GM12872 (cell line): ENCODE measurements around the gene CAMK2B.

Experiments
- TF ChIP-seq, protein P1 (sequence below): IDR thresholded peaks from 3 replicates; pipeline ENCODE4 v1.5.1; 2011; ENCODE audit warnings: low read depth, mild to moderate bottlenecking, low read length, moderate library complexity; ENCODE audit not compliant: insufficient read depth

CAMK2B gene

DNA sequence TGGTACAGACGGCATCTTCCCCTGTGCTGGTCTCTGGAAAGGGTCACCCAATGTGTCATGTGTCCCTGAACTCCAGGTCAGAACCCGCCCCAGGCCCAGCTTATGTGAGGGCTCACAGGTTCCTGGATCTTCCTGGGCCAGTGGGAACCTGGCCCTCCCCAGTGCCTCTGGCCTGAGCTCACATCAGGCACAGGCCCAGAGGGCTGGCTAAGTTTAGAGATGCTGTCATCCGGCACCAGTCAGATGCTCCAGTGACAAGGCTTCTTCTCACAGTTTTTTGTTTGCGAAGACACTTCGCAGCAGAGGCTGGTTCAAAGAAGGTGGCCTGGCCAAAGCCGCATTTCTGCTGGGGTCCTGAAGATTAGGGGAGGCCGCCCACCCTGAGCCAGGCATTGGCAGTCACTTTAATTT is 11.8 kb downstream of the CAMK2B start:
- TF ChIP-seq, protein P1, sequence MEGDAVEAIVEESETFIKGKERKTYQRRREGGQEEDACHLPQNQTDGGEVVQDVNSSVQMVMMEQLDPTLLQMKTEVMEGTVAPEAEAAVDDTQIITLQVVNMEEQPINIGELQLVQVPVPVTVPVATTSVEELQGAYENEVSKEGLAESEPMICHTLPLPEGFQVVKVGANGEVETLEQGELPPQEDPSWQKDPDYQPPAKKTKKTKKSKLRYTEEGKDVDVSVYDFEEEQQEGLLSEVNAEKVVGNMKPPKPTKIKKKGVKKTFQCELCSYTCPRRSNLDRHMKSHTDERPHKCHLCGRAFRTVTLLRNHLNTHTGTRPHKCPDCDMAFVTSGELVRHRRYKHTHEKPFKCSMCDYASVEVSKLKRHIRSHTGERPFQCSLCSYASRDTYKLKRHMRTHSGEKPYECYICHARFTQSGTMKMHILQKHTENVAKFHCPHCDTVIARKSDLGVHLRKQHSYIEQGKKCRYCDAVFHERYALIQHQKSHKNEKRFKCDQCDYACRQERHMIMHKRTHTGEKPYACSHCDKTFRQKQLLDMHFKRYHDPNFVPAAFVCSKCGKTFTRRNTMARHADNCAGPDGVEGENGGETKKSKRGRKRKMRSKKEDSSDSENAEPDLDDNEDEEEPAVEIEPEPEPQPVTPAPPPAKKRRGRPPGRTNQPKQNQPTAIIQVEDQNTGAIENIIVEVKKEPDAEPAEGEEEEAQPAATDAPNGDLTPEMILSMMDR = no peak

DNA sequence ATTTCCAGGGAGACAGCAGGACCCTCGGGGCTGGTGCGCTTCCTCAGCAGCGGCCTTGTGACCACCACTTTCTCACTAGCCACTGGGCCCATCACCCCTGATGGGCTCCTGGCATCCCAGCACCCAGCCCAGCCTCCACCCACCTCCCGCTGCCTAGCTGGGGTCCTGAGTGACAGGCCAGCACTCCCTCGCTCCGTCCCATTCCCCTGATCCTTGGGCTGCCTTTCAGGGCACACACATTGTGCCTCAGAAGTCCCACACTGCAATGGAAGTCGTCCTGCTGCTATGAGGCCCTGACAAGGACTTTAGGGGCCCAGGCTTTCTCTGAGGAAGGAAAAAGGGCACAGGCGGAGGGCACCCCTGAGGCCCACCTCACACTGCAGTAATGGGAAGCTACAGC is 12.4 kb downstream of the CAMK2B start:
- TF ChIP-seq, protein P1 = no peak

DNA sequence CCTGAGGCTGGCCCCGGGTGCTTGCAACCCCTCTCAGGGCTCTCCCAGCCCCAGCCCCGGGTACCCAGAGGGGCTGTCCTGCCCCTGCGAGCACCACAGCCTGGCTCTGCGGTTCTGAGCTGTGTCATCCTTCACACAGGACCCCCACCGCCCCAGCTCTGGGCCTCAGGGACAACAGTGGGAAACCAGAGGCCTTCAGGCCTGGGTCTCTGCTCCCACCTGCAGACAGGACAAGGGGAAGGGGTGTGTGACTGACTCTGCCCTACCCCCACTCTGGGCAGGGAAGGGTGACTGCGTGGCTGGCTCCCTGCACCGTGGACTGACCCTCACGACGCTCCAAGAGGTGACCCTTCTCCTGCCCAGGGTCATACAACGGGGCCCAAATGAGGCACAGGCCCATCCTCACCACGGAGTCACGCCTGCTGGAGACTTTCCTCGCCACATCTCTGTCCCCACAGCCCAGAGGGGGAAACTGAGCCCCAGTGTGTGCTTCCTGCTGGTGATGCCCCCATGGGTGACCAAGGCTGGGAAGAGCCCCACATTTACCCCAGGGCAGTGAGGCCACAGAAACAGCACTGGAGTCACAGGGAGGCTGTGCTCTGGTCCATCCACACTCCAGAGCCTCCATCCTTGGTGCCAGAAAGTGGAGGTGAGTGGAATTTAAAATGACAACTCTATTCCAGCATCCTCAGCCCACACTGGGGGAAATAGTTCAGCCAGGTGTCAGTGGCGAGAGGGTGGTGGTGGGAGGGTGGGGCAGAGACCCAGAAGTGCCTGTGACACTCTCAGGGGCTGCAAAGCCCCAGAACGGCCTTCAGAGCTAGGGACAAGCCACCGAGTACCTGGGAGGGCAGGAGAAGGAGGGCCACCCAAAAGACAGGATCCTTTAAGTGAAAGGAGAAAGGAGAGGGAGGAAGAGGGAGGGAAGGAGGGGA is 13.6 kb downstream of the CAMK2B start:
- TF ChIP-seq, protein P1 = no peak

DNA sequence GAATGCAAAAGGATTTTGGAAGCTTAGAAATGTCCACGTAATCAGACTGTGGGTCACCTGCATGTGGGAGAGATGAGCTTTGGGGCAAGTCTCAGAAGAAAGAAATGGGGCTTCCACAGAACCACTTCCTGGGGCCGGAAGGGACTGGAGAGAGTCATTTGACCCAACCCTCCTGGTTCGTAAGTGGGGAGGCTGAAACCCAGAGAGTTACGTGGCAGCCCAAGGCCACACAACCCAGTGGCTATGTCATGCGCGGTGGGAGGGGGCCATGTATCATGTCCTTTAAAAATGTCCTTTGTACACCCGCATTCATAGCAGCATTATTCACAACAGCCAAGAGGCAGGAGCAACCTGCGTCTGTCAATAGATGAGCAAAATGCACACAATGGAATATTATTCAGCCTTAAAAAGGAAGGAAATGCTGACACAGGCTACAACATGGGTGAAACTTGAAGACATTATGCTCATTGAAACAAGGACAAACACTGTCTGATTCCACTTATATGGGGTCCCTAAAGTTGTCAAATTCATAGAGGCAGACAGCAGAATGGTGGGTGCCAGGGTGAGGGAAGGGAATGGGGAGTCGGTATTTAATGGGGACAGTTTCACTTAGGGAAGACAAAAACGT is 15.1 kb downstream of the CAMK2B start:
- TF ChIP-seq, protein P1 = no peak

DNA sequence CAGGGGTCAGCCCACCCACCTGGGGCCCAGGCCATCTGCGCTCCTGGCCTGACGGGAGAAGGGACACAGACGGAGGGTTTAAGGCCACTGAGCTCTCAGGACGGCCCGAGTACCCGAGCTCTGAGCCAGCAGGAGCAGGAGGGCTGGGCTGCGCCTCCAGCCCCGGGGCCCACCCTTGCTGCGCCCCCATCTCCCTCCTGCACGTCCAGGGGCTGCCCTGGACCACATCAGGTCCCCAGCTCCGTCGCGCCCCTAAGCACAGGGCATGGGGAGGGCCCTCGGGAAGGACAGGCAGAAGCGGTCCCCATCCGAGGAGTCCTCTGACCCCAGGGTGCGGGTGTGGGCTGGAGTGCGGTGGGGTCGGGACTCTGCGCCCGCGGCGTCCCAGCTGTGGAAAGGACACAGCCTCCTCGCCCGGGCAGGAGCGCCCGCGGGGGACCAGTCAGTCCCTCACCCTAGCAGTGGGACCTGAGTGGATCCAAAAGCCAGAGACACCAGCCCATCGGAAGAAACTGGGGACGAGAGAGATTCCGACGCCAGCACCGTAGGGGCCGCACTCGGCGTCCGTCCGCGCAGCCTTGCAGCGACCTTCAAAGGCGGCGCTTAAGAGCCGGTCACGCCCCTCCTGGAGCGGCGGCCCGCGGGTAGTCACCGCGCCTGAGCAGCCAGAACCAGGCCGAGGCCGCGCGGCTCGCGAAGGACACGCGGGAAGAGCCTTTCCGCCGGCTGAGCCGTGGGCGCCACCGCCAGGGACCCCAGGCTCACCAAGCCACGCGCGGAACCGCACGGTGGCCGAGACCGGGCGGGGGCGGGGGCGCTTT is 15.9 kb downstream of the CAMK2B start:
- TF ChIP-seq, protein P1 = no peak

DNA sequence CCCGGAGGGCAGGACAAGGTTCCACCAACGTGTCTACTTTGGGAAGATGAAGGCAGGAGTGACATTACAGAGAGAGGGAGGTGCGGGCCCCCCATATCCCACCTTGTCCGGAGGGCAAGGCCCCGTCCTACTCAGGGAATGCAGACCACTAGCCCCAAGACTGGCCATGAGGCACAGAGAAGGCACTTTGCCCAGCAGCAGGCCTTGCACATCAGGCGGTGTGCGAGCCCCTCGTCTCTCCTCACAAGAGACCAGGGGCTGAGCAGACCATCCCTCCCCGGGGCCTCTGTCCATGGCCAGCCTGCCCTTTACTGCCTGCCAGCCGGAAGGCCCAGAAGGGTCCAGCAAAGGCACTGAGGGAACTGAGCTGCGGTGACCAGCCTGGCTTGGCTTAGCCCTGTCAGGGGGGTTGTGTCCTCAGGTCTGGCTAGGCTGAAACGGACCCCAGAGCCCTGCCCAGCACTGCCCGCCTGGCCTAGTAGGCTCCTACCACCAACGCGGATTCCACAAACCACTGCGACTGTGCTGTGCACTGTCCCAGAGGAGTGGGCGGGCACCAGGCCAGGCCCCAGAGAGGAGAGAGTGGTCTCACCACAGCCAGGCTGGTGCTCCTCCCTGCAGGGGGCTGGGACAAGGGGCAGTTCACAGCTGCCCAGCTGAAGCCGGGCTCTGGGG is 16.7 kb downstream of the CAMK2B start:
- TF ChIP-seq, protein P1 = no peak
